ENCODE measurements around the gene KRTAP5-8.
"Not testable (repeated sequence)": the region's sequence is repeated elsewhere in the genome, so short reads cannot be mapped to it uniquely, and the experiment has no call there.

KRTAP5-8 gene

DNA sequence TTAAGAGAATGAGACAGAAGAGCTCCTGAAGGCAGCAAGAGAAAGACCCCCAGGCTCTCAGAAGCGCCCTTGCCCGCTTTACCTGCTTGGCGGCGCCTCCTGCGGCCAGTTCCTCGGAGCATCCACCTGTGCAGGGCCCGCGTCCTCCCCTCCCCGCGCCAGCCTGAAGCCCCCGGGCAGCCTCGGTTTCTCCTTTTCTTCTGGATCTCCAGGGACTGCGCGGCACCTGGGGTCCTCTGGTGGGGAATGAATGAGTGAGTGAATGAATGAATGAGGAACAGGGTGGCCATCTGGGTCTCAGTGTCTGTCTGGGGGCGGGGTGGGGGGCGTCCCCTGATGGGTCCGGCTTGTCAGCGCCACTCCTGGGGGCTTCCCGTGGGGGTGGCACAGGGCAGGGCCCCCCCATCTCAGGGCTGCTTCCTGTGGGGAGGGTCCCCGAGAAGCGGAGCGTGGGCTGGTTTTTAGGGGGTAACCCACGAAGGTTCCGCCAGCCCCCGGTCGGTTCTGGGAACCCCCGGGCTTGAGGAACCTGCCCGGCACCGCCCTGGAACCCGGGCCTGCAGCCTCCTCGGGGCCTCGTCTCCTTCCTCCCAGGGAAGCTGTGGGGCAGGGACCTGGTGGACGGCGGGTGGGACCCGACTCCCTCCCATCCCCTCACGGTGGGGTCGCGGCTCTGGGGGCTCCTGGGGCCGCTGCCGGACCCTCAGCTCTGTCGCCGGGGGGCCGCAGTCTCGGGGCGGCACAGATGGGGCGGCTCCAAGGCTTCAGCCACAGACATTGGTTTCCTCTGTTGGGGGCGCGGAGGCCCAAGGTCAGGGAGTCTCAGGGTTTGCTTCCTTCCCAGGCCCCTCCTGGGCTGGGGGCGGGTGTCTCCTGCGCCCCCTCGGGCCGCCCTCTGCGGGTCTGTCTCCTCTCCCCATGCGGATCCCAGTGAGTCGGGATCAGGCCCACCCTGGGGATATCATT, 19.0 kb upstream of the KRTAP5-8 start:
- no peak for DNase-seq (ENCODE audit: insufficient read length, low spot score)
- FAIRE-seq = no peak
- TF ChIP-seq, protein P1, sequence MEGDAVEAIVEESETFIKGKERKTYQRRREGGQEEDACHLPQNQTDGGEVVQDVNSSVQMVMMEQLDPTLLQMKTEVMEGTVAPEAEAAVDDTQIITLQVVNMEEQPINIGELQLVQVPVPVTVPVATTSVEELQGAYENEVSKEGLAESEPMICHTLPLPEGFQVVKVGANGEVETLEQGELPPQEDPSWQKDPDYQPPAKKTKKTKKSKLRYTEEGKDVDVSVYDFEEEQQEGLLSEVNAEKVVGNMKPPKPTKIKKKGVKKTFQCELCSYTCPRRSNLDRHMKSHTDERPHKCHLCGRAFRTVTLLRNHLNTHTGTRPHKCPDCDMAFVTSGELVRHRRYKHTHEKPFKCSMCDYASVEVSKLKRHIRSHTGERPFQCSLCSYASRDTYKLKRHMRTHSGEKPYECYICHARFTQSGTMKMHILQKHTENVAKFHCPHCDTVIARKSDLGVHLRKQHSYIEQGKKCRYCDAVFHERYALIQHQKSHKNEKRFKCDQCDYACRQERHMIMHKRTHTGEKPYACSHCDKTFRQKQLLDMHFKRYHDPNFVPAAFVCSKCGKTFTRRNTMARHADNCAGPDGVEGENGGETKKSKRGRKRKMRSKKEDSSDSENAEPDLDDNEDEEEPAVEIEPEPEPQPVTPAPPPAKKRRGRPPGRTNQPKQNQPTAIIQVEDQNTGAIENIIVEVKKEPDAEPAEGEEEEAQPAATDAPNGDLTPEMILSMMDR (IDR thresholded peaks at IDR 0.05; ENCODE audit: insufficient read depth, missing control alignments) = no peak

DNA sequence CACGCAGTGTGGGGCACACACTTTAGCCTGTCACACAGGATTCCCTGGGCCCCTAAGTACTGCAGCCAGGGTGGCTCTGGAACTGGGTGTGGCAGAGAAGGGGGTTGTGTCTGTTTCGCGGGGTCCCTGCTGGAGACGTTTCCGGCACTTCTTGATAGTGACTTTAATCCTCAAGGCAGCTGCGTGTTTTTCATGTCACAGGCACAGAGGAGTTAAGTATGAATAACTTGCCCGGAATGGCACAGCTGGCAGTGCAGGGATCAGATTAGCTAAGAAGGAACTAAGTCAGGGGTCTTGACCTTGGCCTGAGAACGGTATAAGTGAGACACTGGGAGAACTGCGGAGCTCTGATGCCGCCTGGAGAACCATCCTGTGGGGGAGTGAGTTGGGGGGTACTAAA, 18.3 kb upstream of the KRTAP5-8 start:
- FAIRE-seq = no peak
- DNase-seq (ENCODE audit: insufficient read length, low spot score) = no peak
- TF ChIP-seq, protein P1 (IDR thresholded peaks at IDR 0.05; ENCODE audit: insufficient read depth, missing control alignments) = no peak

GRCh38 chr11:71525188-71525937, 12.5 kb upstream of the KRTAP5-8 start:
- no peak for FAIRE-seq
- no peak for DNase-seq (ENCODE audit: insufficient read length, low spot score)
- TF ChIP-seq, protein P1 (IDR thresholded peaks at IDR 0.05; ENCODE audit: insufficient read depth, missing control alignments) = no peak

DNA sequence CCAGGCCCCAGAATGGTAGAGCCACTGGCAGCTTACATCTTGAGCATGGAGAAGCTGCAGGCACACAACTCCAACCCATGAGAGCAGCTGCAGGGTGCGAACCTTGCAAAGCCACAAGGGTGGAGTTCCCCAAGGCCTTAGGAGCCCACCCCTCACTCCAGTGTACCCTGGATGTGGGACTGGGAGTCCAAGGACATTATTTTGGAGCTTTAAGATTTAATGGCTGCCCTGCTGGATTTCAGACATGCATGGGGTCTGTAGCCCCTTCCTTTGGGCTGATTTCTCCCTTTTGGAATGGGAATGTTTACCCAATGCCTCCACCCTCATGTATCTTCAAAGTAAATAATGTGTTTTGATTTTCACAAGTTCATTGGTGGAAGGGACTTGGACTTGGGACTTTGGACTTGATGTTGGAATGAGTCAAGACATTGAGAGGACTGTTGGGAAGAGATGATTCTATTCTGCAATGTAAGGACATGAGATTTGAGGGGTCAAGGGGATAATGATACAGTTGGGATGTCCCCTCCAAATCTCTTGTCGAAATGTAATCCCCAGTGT, 11.8 kb upstream of the KRTAP5-8 start:
- DNase-seq (ENCODE audit: insufficient read length, low spot score) (no peak), FAIRE-seq (no peak)
- TF ChIP-seq, protein P1 (IDR thresholded peaks at IDR 0.05; ENCODE audit: insufficient read depth, missing control alignments) = no peak

GRCh38 chr11:71526796-71527575, 10.8 kb upstream of the KRTAP5-8 start, which contains the start of gene KRTAP5-7:
TSS of gene KRTAP5-7 (plus strand) at chr11:71527267. CDS start at chr11:71527301, 34 bp downstream.
- DNase-seq (ENCODE audit: insufficient read length, low spot score); FAIRE-seq: not testable (repeated sequence)

DNA sequence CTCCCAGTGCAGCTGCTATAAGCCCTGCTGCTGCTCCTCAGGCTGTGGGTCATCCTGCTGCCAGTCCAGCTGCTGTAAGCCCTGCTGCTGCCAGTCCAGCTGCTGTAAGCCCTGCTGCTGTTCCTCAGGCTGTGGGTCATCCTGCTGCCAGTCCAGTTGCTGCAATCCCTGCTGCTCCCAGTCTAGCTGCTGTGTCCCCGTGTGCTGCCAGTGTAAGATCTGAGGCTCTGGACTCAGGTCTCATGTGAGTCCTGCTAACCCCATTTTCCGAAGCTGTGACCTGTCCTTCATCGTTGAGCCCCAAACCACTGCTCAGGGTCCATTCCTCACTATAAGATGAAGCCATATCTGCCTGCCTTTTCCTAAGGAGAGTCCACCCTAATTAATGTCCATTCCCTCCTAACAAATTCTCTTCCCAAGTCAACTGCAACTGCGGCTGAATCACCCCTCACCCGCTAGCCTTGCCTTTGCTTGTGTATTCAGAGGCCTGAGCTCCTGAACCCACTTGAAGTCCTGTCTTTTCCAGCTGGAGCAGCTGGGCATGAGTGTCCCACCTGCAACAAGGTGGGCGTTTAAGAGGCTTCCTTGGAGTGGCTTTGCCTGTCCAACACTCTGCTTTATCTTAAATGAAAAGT, 10.1 kb upstream of the KRTAP5-8 start:
- DNase-seq (ENCODE audit: insufficient read length, low spot score) = no peak
- TF ChIP-seq, protein P1 (IDR thresholded peaks at IDR 0.05; ENCODE audit: insufficient read depth, missing control alignments) = no peak
- no peak for FAIRE-seq
